GM23248 (cell line): ENCODE results near the gene FSD1L.

ENCODE experiments used
- EZH2 ChIP-seq: fragments of 200-600 bp; sonication (generic); IDR thresholded peaks from 2 replicates; pipeline ENCODE4 v1.6.1; 2018; ENCODE audit warnings: antibody characterized with exemption, mild to moderate bottlenecking; ENCODE audit not compliant: insufficient read depth, poor library complexity, severe bottlenecking
- EZH2phosphoT487 ChIP-seq: fragments of 200-600 bp; sonication (generic); IDR thresholded peaks from 2 replicates; pipeline ENCODE4 v1.6.1; 2018; ENCODE audit warnings: antibody characterized with exemption, moderate library complexity, mild to moderate bottlenecking, low read depth; ENCODE audit not compliant: insufficient read depth

DNA sequence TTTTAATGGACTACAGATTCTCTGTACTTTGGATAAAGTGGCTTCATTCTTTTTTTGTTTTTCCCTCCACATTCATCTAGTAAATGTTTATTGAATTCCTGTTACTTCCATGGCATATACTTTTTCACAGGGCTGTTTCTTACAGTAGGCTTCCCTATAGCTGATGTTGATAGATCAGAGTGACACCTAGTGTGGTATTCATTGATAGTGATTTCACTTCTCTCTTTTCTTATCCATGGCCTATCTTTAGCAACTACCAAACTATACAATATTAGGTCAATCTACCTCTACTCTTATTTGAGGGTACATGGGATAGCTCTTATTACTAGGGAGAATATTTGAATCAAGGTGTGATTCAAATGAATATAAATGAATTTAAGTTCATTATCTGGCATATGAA, 35.8 kb downstream of the FSD1L start:
- TF ChIP-seq EZH2phosphoT487, result no peak
- no peak for TF ChIP-seq EZH2
